ENCODE measurements around the gene POM121C. TPM values are rescaled to one million over a fixed set of nuclear protein-coding genes. Genes with fewer than 3 reads are reported as not detected.
A peak's percentile ranks its signal among the peaks of the same experiment; 100 is the strongest.
"Not testable (repeated sequence)": the region's sequence is repeated elsewhere in the genome, so short reads cannot be mapped to it uniquely, and the experiment has no call there.

Gene POM121C
- total and polyA plus RNA-seq, 2 experiments from 2014 or later, result 41.5 to 44.0 TPM

DNA sequence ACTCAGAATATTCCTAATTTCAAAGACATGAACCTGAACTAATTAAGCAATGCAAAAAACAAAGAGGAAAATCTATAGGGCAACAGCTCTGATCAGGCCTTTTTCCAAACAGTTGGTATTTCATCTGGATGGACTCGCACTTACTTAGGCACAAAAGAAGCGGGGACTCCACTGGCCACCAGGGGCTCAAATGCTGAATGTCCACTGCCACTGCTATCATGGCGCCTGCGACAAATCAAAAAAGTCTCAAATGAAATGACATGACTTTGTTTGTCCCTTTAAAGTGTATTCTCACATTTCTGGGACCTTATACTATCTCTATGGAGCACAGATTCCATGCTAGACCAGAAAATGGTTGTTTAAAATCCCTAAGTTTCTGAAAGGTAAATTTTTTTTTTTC is 47.1 kb downstream of the POM121C start:
- not testable (repeated sequence) for H3K27me3 Mint-ChIP-seq (ENCODE audit: insufficient read depth, low read depth, poor library complexity); H3K4me3 Mint-ChIP-seq; H3F3A ChIP-seq (replicated peaks; ENCODE audit: low read depth); H3K4me1 ChIP-seq (ENCODE audit: insufficient read depth); H3K27ac Mint-ChIP-seq; ATAC-seq; H3K4me2 ChIP-seq; H3K27me3 ChIP-seq (ENCODE audit: insufficient read depth); H3K9me2 ChIP-seq (ENCODE audit: insufficient read depth); H2AFZ ChIP-seq; H3K79me2 ChIP-seq (replicated peaks; ENCODE audit: insufficient read depth); H3K9me3 Mint-ChIP-seq; H3K27ac ChIP-seq (ENCODE audit: low read depth); H4K20me1 ChIP-seq (replicated peaks; ENCODE audit: insufficient read depth); H3K4me3 ChIP-seq; H3K4me1 Mint-ChIP-seq
- DNase-seq (ENCODE audit: low spot score), result peak; percentile 14
- H3K36me3 ChIP-seq (ENCODE audit: insufficient read depth), result peaks cover 24% of the 10 kb centered on the region
- H3K36me3 Mint-ChIP-seq (ENCODE audit: low read depth), result peaks cover 63% of the 10 kb centered on the region
- TF ChIP-seq, protein P1, sequence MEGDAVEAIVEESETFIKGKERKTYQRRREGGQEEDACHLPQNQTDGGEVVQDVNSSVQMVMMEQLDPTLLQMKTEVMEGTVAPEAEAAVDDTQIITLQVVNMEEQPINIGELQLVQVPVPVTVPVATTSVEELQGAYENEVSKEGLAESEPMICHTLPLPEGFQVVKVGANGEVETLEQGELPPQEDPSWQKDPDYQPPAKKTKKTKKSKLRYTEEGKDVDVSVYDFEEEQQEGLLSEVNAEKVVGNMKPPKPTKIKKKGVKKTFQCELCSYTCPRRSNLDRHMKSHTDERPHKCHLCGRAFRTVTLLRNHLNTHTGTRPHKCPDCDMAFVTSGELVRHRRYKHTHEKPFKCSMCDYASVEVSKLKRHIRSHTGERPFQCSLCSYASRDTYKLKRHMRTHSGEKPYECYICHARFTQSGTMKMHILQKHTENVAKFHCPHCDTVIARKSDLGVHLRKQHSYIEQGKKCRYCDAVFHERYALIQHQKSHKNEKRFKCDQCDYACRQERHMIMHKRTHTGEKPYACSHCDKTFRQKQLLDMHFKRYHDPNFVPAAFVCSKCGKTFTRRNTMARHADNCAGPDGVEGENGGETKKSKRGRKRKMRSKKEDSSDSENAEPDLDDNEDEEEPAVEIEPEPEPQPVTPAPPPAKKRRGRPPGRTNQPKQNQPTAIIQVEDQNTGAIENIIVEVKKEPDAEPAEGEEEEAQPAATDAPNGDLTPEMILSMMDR (conservative IDR thresholded peaks at IDR 0.05; ENCODE audit: low read depth in 2 of 2), result peak in 1 of 2 experiments; percentile 20; a peak in 1 of 4 replicates

DNA sequence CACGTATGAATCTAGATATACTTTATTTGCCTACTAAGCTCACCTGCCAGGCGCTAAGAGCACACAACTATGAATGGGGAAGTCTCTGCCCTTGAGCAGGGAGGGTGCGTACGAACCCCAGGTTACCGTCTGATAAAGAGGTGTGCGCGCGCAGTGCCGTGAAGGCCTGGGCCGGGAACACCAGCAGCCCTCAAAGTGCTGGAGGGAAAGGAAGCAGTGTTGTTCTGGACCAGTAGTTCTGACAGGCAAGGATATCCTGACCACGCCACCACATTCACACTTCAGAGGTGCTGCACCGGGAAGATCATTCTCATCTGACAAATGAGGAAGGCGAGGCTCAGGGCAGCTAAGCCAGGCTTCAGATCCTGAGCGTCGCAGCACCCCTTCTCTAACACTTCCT is 62.6 kb downstream of the POM121C start:
- H3K4me3 ChIP-seq; H3K9me2 ChIP-seq (ENCODE audit: insufficient read depth); H3K4me2 ChIP-seq; H3K36me3 ChIP-seq (ENCODE audit: insufficient read depth); H3K27me3 ChIP-seq (ENCODE audit: insufficient read depth); ATAC-seq; H3K27me3 Mint-ChIP-seq (ENCODE audit: insufficient read depth, low read depth, poor library complexity); H3K27ac ChIP-seq (ENCODE audit: low read depth); H3K4me1 Mint-ChIP-seq; H2AFZ ChIP-seq; H3K4me3 Mint-ChIP-seq; H3K79me2 ChIP-seq (replicated peaks; ENCODE audit: insufficient read depth); H3F3A ChIP-seq (replicated peaks; ENCODE audit: low read depth); H3K27ac Mint-ChIP-seq; DNase-seq (ENCODE audit: low spot score); H4K20me1 ChIP-seq (replicated peaks; ENCODE audit: insufficient read depth); H3K4me1 ChIP-seq (ENCODE audit: insufficient read depth); H3K9me3 Mint-ChIP-seq: not testable (repeated sequence)
- peaks cover 30% of the 10 kb centered on the region for H3K36me3 Mint-ChIP-seq (ENCODE audit: low read depth)

DNA sequence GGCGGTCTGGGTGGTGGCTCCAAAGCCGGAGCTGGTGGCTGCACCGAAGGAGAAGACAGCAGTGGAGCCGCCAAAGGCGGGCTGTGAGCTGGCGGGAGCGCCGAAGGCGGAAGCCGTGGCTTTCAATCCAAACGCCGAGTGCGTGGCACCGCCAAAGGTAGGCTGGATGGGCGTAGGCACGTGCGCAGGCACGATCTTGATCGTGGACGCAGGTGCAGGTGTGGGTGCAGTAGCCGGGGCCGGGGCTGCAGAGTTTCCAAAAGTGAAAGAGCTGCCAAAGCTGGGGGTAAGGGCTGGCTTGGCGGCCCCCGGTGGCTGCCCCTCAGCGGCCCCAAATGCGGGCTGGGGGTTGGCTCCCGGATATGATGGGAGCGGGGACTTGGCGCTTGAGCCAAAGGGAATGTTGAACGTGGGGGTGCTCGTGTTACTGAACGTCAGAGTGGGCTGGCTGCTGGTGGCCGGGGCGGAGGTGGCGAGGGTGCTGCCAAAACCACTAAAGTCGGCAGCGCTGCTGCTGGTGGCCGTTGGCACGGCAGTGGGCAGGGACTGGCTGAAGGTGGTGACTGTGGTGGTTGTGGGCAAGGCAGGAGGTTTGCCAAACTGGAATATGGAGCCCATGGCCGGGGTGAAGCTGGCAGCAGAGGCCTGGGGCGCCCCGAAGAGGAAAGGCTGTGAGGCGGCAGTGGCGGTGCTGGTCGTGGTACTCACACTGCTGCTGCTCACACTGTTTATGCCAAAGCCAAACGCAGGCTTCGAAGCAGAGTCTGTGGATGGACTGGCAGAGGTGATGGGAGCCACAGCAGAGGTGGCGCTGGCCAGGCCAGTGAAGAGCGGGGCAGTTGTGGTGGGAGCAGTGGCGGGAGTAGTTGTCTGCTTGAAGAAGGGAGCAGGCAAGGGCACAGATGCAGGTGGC is 64.0 kb downstream of the POM121C start:
- not testable (repeated sequence) for H3K4me1 Mint-ChIP-seq; H3K27ac ChIP-seq (ENCODE audit: low read depth); H4K20me1 ChIP-seq (replicated peaks; ENCODE audit: insufficient read depth); H3K4me3 Mint-ChIP-seq; ATAC-seq; H3K4me3 ChIP-seq; H3K4me2 ChIP-seq; H2AFZ ChIP-seq; H3K4me1 ChIP-seq (ENCODE audit: insufficient read depth); H3F3A ChIP-seq (replicated peaks; ENCODE audit: low read depth); H3K9me3 Mint-ChIP-seq; DNase-seq (ENCODE audit: low spot score); H3K79me2 ChIP-seq (replicated peaks; ENCODE audit: insufficient read depth); H3K27me3 ChIP-seq (ENCODE audit: insufficient read depth); H3K36me3 ChIP-seq (ENCODE audit: insufficient read depth); H3K27me3 Mint-ChIP-seq (ENCODE audit: insufficient read depth, low read depth, poor library complexity); H3K9me2 ChIP-seq (ENCODE audit: insufficient read depth); H3K27ac Mint-ChIP-seq
- H3K36me3 Mint-ChIP-seq (ENCODE audit: low read depth), result peaks cover 28% of the 10 kb centered on the region

DNA sequence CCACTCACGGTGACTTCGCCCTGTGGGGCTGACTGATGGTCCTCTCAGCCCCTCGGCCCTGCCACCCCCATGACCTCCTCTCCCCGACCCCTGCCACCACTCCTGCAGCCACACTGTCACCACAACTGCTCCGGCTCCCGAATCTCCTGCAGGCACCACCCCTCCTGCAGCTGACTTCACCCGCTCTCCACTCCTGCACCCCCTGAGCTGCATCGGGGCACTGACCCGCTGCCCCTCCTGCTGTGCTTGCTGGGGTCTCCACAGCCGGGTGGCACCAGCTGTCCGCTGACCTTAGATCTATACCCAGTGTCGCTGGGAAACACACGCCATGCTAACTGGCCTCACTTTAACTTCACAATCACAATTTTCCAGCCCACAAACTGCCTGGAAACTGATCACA is 65.9 kb downstream of the POM121C start:
- H4K20me1 ChIP-seq (replicated peaks; ENCODE audit: insufficient read depth); DNase-seq (ENCODE audit: low spot score); H3K4me1 Mint-ChIP-seq; H3K4me3 Mint-ChIP-seq; H2AFZ ChIP-seq; H3K4me1 ChIP-seq (ENCODE audit: insufficient read depth); H3K79me2 ChIP-seq (replicated peaks; ENCODE audit: insufficient read depth); H3K27me3 Mint-ChIP-seq (ENCODE audit: insufficient read depth, low read depth, poor library complexity); H3K27ac Mint-ChIP-seq; H3K27me3 ChIP-seq (ENCODE audit: insufficient read depth); ATAC-seq; H3K9me3 Mint-ChIP-seq; H3K27ac ChIP-seq (ENCODE audit: low read depth); H3K36me3 ChIP-seq (ENCODE audit: insufficient read depth); H3F3A ChIP-seq (replicated peaks; ENCODE audit: low read depth); H3K9me2 ChIP-seq (ENCODE audit: insufficient read depth); H3K4me2 ChIP-seq; H3K4me3 ChIP-seq: not testable (repeated sequence)
- H3K36me3 Mint-ChIP-seq (ENCODE audit: low read depth), result peaks cover 39% of the 10 kb centered on the region

DNA sequence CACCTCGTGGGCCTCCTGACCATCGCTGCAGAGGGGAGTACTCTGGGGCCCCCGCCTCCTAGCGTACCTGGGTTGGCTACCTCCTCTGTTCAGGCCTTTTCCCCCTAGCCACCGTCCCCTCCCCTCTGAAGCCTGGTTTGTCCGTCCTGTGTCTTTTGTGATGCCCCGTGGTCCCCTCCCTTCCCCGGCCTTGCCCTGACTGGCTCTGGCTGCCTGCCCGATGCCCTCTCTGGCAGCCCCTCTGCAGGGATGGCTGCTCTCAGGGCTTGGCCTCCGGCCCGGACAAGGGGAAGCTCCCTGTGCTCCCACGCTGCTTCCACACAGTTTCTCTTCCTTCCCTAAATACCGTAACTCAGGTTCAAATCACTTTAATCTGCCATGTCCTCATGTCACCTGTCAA is 66.4 kb downstream of the POM121C start:
- H3K4me2 ChIP-seq; H3K9me2 ChIP-seq (ENCODE audit: insufficient read depth); H3K4me3 ChIP-seq; DNase-seq (ENCODE audit: low spot score); H3K4me3 Mint-ChIP-seq; H3K4me1 Mint-ChIP-seq; H4K20me1 ChIP-seq (replicated peaks; ENCODE audit: insufficient read depth); H3K27me3 Mint-ChIP-seq (ENCODE audit: insufficient read depth, low read depth, poor library complexity); H3K9me3 Mint-ChIP-seq; H3K4me1 ChIP-seq (ENCODE audit: insufficient read depth); H3K27me3 ChIP-seq (ENCODE audit: insufficient read depth); H3F3A ChIP-seq (replicated peaks; ENCODE audit: low read depth); H3K27ac Mint-ChIP-seq; ATAC-seq; H3K27ac ChIP-seq (ENCODE audit: low read depth); H3K79me2 ChIP-seq (replicated peaks; ENCODE audit: insufficient read depth); H2AFZ ChIP-seq; H3K36me3 ChIP-seq (ENCODE audit: insufficient read depth): not testable (repeated sequence)
- H3K36me3 Mint-ChIP-seq (ENCODE audit: low read depth), result peaks cover 43% of the 10 kb centered on the region

DNA sequence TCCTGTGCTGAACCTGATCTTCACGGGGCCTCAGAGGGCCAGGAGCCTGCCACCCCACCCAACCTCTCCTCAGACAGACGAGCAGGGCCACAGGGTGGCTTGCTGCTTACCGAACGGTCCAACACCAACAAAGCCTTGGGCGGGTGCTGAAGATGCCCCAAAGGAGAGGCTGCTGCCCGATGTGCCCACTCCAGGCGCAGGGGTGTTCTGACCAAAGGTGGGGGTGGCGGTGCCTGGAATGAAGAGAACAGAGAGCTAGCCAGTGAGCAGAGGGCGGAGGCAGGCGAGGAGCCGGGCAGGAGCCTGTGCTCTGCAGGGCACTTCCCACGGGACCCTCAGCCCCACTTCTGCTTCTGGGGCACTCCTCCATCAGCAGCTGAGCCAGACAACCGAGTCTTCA is 66.9 kb downstream of the POM121C start:
- not testable (repeated sequence) for H3K27ac ChIP-seq (ENCODE audit: low read depth); H3K27ac Mint-ChIP-seq; DNase-seq (ENCODE audit: low spot score); H3F3A ChIP-seq (replicated peaks; ENCODE audit: low read depth); H3K36me3 ChIP-seq (ENCODE audit: insufficient read depth); ATAC-seq; H3K9me3 Mint-ChIP-seq; H3K79me2 ChIP-seq (replicated peaks; ENCODE audit: insufficient read depth); H3K4me3 ChIP-seq; H3K4me2 ChIP-seq; H3K4me1 Mint-ChIP-seq; H3K9me2 ChIP-seq (ENCODE audit: insufficient read depth); H3K4me1 ChIP-seq (ENCODE audit: insufficient read depth); H4K20me1 ChIP-seq (replicated peaks; ENCODE audit: insufficient read depth); H2AFZ ChIP-seq; H3K27me3 Mint-ChIP-seq (ENCODE audit: insufficient read depth, low read depth, poor library complexity); H3K4me3 Mint-ChIP-seq; H3K27me3 ChIP-seq (ENCODE audit: insufficient read depth)
- peaks cover 39% of the 10 kb centered on the region for H3K36me3 Mint-ChIP-seq (ENCODE audit: low read depth)
